ENCODE data around the gene SLC3A2. TPM values are rescaled to one million over a fixed set of nuclear protein-coding genes. Genes with fewer than 3 reads are reported as not detected.

SLC3A2 gene
- total RNA-seq, 1 donor from 2014 or later, result 380 TPM

GRCh38 chr11:62926680-62927455 is 46.2 kb downstream of the SLC3A2 start:
- Mint-ChIP-seq H3K4me1 (ENCODE audit: low read depth) (peaks cover 26% of the 10 kb centered on the region), H3K4me3 (ENCODE audit: unreplicated experiment) (no peak overlapping the region), H3K36me3 (ENCODE audit: low read depth) (peaks cover 2% of the 10 kb centered on the region), H3K9me3 (ENCODE audit: low read depth) (no peaks in the 10 kb centered on the region), H3K27me3 (ENCODE audit: low read depth) (peaks cover 61% of the 10 kb centered on the region), H3K27ac (ENCODE audit: unreplicated experiment) (no peak overlapping the region)
- DNase-seq (ENCODE audit: low spot score), result no peak
- TF ChIP-seq, protein P1, sequence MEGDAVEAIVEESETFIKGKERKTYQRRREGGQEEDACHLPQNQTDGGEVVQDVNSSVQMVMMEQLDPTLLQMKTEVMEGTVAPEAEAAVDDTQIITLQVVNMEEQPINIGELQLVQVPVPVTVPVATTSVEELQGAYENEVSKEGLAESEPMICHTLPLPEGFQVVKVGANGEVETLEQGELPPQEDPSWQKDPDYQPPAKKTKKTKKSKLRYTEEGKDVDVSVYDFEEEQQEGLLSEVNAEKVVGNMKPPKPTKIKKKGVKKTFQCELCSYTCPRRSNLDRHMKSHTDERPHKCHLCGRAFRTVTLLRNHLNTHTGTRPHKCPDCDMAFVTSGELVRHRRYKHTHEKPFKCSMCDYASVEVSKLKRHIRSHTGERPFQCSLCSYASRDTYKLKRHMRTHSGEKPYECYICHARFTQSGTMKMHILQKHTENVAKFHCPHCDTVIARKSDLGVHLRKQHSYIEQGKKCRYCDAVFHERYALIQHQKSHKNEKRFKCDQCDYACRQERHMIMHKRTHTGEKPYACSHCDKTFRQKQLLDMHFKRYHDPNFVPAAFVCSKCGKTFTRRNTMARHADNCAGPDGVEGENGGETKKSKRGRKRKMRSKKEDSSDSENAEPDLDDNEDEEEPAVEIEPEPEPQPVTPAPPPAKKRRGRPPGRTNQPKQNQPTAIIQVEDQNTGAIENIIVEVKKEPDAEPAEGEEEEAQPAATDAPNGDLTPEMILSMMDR (IDR thresholded peaks at IDR 0.05), result no peak

DNA sequence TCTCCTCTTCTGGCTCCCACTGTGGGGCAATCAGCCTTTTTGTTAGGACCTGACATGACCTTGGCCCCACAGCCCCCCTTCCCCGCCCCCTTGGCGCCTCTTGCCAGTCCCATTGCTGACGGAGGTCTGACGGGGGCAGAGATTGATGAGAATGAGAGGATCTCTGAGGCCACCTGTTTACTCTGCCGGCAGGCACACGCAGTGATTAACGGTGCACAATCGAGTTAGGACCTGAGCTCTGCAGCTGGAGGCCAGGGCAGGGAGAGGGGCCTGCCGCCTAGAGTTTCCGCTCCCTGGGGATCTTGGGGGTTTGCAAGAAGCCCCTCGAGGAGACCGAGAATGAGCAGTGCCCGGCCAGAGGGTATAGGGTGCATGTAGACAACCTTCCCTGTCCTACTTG is 47.3 kb downstream of the SLC3A2 start:
- Mint-ChIP-seq H3K27ac (ENCODE audit: unreplicated experiment) (no peak overlapping the region), H3K4me1 (ENCODE audit: low read depth) (peaks cover 19% of the 10 kb centered on the region), H3K27me3 (ENCODE audit: low read depth) (peaks cover 53% of the 10 kb centered on the region)

DNA sequence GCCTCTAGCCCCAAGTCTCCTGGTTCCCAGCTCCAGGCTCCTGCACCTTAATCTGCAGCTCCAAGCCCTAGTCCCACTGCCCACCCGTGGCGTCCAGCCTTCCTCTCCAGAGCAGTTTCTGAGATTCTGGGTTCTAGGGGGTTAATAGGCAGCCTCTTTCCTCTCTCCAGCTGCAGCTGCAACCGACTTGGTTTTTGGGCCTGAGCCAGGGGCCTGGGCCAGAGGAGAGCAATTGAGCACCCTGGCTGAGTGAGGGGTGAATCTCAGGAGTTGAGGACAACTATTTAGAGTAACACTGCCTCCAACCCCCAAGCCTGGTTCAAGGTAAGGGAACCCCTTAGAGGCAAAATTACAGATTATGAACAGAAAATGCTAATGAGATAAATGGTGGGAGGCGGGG is 49.5 kb downstream of the SLC3A2 start:
- H3K36me3 Mint-ChIP-seq (ENCODE audit: low read depth), result peaks cover 2% of the 10 kb centered on the region
- peaks cover 13% of the 10 kb centered on the region for H3K4me1 Mint-ChIP-seq (ENCODE audit: low read depth)
- H3K27ac Mint-ChIP-seq (ENCODE audit: unreplicated experiment), result no peak overlapping the region
- no peaks in the 10 kb centered on the region for H3K9me3 Mint-ChIP-seq (ENCODE audit: low read depth)
- DNase-seq (ENCODE audit: low spot score), result peak; percentile 40
- peaks cover 45% of the 10 kb centered on the region for H3K27me3 Mint-ChIP-seq (ENCODE audit: low read depth)
- TF ChIP-seq, protein P1 (IDR thresholded peaks at IDR 0.05), result no peak
- H3K4me3 Mint-ChIP-seq (ENCODE audit: unreplicated experiment), result no peak overlapping the region

More for the DNA sequence above, 47.3 kb downstream of the SLC3A2 start:
- TF ChIP-seq, protein P1 (IDR thresholded peaks at IDR 0.05), result no peak
- no peak overlapping the region for H3K4me3 Mint-ChIP-seq (ENCODE audit: unreplicated experiment)
- H3K36me3 Mint-ChIP-seq (ENCODE audit: low read depth), result peaks cover 2% of the 10 kb centered on the region
- peak; percentile 79 for DNase-seq (ENCODE audit: low spot score)
- no peaks in the 10 kb centered on the region for H3K9me3 Mint-ChIP-seq (ENCODE audit: low read depth)

- TF ChIP-seq, protein P1 (IDR thresholded peaks at IDR 0.05), result no peak
- Mint-ChIP-seq H3K27me3 (ENCODE audit: low read depth) (peaks cover 40% of the 10 kb centered on the region), H3K36me3 (ENCODE audit: low read depth) (peaks cover 2% of the 10 kb centered on the region), H3K4me1 (ENCODE audit: low read depth) (peaks cover 11% of the 10 kb centered on the region), H3K9me3 (ENCODE audit: low read depth) (no peaks in the 10 kb centered on the region), H3K4me3 (ENCODE audit: unreplicated experiment) (no peak overlapping the region), H3K27ac (ENCODE audit: unreplicated experiment) (no peak overlapping the region)
- peak; percentile 1 for DNase-seq (ENCODE audit: low spot score)
Measured at GRCh38 chr11:62930666-62931065, 50.0 kb downstream of the SLC3A2 start.

DNA sequence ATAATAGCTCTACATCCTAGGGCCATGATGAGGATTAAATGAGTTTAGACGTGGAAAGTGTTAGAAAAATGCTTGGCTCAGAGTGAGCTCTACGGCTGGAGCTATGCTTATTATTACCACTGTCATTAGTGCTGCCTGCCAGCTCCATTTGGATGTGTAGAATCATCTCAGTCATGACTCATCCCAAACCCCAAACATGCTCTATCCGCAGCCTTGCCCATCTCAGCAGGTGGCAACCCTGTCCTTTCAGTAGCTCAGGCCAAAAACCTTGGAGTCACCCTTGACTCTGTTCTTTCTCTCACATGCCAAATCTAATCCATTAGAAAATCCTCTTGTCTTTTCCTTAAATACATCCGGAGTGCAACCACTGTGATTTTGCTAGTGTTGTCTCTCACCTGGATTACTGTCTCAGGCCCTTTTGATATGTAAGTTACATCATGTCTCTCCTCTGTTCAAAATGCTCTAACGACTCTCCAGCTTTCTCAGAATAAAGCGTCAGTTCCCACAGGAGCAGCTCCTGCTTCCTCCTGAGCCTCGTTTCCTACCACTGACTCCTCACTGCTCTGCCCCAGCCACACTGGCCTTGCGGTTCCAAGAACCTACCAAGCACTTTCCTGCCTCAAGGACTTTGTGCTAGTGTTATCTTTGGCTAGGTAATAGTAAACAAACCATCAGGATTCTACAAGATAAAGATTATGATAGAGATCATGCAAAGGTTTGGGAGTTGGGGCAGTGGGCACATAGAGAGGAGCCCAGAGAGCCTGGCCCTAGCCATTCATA is 51.0 kb downstream of the SLC3A2 start:
- Mint-ChIP-seq H3K4me1 (ENCODE audit: low read depth) (peaks cover 3% of the 10 kb centered on the region), H3K9me3 (ENCODE audit: low read depth) (no peaks in the 10 kb centered on the region), H3K36me3 (ENCODE audit: low read depth) (peaks cover 2% of the 10 kb centered on the region), H3K4me3 (ENCODE audit: unreplicated experiment) (no peak overlapping the region), H3K27ac (ENCODE audit: unreplicated experiment) (no peak overlapping the region), H3K27me3 (ENCODE audit: low read depth) (peaks cover 30% of the 10 kb centered on the region)
- DNase-seq (ENCODE audit: low spot score), result peak; percentile 8
- TF ChIP-seq, protein P1 (IDR thresholded peaks at IDR 0.05), result no peak

Data from chondrocyte (in vitro differentiated cells).